Stimulated activated CD4-positive, alpha-beta T cell treated with anti-CD3 and anti-CD28 coated beads, Interleukin-2, amount 100 ng/mL, for 4 hours (primary cell): Measurements from ENCODE around the gene ARMS2.

ENCODE experiments used
- DNase-seq: peaks from one replicate; pipeline ENCODE4 v3.0.0-alpha.2; 2020; ENCODE audit warnings: low read depth

ARMS2 gene

DNA sequence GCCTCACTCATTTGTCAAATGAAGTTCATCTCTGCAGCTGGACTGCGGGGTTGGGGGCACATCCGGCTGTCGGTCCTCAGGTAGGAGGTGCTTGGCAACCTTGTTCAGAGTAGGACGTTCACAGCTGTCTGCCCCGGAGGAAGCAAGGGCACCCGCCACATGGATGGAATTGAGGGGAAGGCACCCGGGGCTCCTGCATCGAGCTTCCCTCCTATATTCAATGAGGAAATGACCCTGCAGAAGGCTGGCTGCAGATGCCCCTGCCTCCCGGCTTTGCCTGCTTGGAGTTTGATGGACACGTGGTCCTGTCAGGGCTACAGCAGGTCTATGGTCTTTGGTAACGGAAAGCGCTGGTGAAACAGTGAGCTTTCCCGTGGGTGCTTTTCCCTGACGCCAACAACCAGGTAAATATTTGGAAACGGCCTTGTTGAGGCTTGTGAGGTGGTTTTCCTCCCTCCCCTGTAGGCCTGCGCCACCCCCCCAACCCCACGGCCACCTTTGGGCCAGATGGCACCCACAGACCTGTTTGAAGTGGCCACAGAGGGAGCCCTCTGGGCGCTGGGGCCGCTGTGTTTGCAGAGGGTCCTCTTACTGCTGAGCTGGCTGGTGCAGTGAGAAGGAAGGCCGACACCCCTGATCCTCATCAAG lies 39.8 kb downstream of the ARMS2 start:
- no peak for DNase-seq

GRCh38 chr10:122494833-122495232 lies 40.4 kb downstream of the ARMS2 start:
- no peak for DNase-seq

DNA sequence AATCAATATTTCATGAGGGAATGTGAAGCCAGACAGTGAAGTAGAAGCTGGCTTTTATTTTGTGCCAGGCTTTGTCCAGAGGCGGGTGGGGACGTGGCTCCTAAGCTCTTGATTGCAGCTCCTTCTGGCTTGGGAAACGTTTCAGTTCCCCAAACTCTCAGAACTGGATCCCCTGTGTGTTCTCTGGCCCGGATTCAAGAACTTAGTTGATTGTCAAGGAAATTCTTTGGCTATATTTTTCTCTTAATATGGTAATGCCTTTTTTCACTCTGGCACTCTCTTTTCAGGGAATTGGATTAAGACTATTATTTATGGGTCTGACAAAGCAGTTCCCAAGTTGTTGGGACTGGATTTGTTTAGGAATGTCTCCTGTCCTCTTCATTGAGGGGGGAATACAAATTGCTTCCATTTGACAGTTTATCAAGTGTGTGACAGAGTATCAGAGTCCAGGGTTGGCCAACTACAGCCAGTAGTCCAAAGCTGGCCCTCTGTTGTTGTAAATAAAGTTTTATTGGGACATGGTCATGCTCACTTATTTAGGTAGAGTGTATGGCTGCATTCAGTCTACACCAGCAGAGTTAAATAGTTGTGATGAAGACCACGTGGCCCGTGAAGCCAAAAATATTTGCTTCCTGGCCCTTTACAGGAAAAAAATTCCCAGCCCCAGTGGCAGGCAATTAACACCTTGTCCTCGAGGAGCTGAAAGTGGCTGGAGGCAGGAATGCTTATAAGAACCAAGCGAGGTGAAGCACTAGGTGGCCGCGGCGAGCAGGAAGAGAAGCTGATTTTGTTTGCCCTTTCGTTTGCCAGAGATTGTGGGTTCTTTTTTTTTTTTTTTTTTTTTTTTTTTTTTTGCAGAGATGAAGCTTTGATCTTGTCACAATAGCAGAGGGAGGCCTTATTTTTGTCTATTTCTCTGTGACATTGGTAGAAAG lies 41.2 kb downstream of the ARMS2 start:
- no peak for DNase-seq

DNA sequence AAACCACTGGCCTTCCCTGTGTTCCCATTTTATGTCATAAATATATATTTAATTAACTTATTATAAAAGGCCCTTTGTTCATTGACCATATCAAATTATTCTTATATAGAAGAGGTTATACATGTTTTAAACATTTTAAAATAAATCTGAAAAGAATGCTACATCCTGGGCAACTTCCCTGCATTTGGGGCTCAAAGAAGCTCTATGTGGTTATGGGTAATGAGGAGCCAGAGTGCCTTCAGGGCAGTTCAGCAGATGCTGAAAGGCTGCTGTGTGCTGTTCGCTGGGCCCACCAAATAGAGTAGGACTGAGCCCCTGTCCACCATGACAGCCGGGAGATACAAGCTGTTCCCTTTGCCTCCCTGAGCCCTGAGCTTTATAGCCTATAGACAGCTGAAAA lies 42.8 kb downstream of the ARMS2 start:
- DNase-seq: no peak

DNA sequence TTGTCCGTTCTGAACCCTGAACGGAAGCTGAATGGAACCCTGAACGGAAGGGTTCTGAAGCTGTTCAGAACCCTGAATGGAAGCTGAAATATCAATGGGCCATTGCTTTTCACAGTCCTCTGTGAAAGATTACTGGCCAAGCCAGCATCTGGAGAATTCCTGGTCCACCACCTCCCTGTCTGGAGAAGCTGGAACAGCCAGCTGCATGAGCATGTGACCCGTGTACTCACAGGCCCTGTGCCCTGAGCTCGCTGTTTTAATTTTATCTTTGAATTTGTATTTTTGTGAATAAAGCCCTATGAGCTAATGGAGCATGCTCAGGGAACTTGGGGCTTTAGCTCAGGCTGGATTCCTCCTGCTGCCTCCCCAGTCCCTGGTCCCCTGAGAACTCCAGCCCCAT lies 44.1 kb downstream of the ARMS2 start:
- no peak for DNase-seq

DNA sequence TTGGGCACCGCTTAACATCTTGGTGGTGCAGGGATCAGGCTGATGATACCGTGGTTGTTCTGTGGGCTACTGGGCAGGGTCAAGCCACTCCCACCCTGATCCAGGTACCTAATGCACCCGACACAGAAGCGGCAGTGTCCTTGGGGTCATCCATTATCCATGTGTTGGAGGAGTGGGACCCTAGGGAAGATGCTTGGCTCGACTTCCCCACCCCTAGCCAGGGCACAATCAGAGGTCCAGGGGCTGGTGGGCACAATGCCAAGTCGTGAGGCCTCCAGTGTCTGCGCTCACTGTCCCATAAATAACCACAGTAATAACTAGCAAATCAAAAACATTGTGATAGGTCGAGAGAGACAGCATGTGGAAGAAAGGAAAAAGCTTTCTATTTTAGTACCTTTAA lies 44.6 kb downstream of the ARMS2 start:
- no peak for DNase-seq

DNA sequence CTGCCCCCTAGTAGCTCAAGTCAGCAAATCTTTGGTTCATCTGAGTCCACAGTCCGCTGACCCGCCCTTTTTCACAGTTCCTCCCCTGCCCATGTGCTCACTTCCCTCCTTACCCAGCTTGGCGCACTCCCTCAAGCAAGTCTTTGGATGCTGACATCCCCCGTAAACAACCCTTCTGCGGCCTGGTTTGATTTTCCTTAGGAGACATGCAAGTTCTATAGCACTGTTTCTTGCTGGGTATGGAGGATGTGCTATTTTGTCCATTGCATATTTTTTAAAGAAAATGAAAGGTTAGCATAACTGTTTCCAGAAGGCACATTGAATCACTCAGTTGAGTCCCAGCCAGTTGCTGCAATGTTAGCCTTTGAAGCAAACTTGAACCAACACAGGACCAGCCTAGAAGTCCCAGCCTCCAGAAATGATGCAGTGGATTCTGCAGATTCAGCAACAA lies 45.1 kb downstream of the ARMS2 start:
- DNase-seq: no peak

DNA sequence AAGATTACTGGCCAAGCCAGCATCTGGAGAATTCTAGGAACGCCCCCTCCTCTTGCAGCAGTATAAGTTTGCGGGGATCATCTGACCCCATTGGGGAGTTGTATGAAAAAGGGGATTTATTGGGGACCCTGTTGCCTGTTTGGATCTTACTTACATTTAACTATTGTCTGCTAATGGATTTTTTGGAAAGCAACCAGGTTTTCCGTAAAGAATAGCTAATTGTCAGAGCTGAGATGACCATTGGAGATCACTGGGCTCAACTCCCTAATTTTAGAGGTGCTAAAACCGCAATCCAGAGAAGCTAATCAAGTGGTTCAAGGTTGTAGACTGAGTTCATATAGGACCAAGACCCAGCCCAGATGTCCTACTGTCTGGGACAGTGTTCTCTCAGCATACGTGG lies 45.7 kb downstream of the ARMS2 start:
- DNase-seq: no peak

GRCh38 chr10:122500726-122501125 lies 46.3 kb downstream of the ARMS2 start:
- no peak for DNase-seq

DNA sequence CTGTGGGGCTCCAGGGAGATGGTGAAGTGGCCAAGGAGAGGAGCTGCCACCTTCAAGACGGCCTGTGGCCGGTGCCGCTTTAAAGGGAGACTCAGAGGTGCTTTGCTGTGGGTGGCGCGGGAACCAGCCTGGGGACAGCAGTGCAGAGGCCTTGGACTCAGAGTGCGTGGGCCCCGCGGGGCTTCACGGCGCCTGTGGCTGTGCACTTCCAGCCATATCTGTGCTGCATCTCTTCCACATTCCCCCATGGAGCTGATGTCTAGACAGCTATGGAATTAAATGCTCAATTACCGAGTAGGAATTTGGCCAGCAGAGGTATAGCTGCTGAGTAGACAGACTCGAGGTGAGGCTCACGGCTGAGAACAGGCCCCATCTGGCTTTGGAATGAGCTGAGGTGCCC lies 48.6 kb downstream of the ARMS2 start:
- DNase-seq: no peak

GRCh38 chr10:122503886-122504609 lies 49.6 kb downstream of the ARMS2 start:
- DNase-seq: no peak

DNA sequence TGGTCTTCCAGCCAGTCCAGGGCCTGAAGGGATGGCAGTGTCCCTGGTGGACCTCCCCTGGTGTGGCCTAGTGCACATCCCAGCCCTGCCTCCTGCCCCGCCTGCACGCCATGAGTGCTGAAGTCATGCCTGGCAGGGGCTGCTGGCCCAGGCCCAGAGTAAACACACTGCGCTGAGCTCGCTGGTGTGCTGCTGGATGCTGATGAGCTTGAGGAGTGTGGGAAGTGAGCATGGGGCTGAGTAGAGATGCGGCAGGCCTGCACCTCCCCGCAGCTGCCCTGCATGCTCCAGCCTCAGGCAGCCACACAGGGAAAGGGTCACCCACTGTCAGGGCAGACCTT lies 50.1 kb downstream of the ARMS2 start:
- no peak for DNase-seq

GRCh38 chr10:122505011-122505410 lies 50.6 kb downstream of the ARMS2 start:
- DNase-seq: no peak

GRCh38 chr10:122505885-122506645 lies 51.6 kb downstream of the ARMS2 start:
- no peak for DNase-seq
